NCI-H1417 treated with DMSO at 0.1 percent for 48 hours (cell line): ENCODE data around the gene KCTD10.
"Not testable (repeated sequence)": the region's sequence is repeated elsewhere in the genome, so short reads cannot be mapped to it uniquely, and the experiment has no call there.

ENCODE experiments used
- DNase-seq: peaks from one replicate; lab custom pipeline; 2025; lab: John Stamatoyannopoulos, UW

KCTD10 gene

GRCh38 chr12:109418848-109419480 lies 58.1 kb downstream of the KCTD10 start:
- no peak for DNase-seq

- DNase-seq = not testable (repeated sequence)
Observed at GRCh38 chr12:109406147-109406546, 71.0 kb downstream of the KCTD10 start.

- not testable (repeated sequence) for DNase-seq
Observed at GRCh38 chr12:109404841-109405240, 72.3 kb downstream of the KCTD10 start.
